Astrocyte of the spinal cord (primary cell): ENCODE data around the gene ANKEF1.

Source experiments
- DNase-seq: peaks from one replicate; pipeline ENCODE4 v3.0.0; 2011; ENCODE audit warnings: low read depth, low spot score
- H3K4me3 ChIP-seq: 2 replicates; pipeline ENCODE4 v1.5.1; 2011; ENCODE audit warnings: low read depth, mild to moderate bottlenecking, low read length, moderate library complexity
- in situ Hi-C: cut with HindIII; loops from 2 replicates; pipeline ENCODE4 v1.10.0; 2017; ENCODE audit warnings: low sequenced_read_pairs
- TF ChIP-seq, protein P1 (sequence below): IDR thresholded peaks from 2 replicates; pipeline ENCODE4 v1.5.1; 2012; ENCODE audit warnings: low read depth, mild to moderate bottlenecking, low read length, inconsistent platforms

ANKEF1 gene

DNA sequence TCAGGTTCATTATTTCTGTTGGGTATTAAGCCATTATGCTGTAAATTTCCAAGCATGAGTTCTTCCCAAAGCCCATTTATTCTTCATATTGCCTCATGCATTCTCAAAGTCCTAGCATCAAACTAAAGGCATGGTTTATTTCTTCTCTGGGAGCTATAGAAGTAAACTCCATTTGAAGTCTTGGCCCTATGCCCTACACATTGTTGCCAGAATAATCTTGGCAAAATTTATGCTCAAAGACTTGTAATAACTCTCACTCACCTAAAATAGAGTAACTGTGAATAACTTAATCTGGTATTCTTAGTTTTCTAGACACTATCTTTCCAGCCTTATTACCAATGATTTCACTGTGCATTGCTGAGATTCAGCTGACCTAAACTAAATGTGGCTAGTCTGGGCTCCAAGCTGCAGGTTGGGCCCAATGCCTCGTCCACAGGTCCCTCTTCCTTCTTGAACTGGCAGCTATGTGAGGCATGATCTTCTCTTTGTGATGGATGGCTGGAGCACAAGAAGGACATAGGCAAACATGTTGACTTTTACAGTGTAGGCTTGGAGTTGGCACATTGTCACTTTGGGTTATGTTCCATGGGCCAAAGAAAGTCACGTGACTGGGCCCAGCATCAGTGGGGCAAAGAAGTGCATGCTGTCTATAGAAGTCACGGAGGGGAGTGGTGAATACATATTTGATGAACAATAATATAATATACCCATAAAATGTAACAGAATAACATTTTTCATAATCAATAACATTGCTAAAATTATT is 39.1 kb upstream of the ANKEF1 start:
- TF ChIP-seq, protein P1, sequence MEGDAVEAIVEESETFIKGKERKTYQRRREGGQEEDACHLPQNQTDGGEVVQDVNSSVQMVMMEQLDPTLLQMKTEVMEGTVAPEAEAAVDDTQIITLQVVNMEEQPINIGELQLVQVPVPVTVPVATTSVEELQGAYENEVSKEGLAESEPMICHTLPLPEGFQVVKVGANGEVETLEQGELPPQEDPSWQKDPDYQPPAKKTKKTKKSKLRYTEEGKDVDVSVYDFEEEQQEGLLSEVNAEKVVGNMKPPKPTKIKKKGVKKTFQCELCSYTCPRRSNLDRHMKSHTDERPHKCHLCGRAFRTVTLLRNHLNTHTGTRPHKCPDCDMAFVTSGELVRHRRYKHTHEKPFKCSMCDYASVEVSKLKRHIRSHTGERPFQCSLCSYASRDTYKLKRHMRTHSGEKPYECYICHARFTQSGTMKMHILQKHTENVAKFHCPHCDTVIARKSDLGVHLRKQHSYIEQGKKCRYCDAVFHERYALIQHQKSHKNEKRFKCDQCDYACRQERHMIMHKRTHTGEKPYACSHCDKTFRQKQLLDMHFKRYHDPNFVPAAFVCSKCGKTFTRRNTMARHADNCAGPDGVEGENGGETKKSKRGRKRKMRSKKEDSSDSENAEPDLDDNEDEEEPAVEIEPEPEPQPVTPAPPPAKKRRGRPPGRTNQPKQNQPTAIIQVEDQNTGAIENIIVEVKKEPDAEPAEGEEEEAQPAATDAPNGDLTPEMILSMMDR, result no peak
- in situ Hi-C loops, result loop anchor here (25.0 kb wide), 1 partner anchor 92 kb away; no protein-coding TSS in a partner anchor
- DNase-seq, result no peak
- H3K4me3 ChIP-seq, result no peak overlapping the region

DNA sequence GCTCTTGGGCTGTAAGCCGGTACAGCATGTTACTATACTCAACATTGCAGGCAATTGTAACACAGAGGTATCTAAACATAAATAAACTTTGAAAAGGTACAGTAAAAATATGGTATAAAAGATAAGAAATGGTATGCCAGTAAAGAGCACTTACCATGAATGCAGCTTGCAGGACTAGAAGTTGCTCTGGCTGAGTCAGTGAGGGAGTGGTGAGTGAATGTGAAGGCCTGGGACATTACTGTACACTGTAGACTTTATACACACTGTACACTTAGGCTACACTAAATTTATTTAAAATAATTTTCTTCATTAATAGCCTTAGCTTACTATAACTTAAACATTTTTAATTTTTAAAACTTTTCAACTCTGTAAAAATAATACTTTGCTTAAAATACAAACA is 37.8 kb upstream of the ANKEF1 start:
- TF ChIP-seq, protein P1, result no peak
- H3K4me3 ChIP-seq, result no peak overlapping the region
- in situ Hi-C loops, result loop anchor here (25.0 kb wide), 1 partner anchor 90 kb away; no protein-coding TSS in a partner anchor
- no peak for DNase-seq

DNA sequence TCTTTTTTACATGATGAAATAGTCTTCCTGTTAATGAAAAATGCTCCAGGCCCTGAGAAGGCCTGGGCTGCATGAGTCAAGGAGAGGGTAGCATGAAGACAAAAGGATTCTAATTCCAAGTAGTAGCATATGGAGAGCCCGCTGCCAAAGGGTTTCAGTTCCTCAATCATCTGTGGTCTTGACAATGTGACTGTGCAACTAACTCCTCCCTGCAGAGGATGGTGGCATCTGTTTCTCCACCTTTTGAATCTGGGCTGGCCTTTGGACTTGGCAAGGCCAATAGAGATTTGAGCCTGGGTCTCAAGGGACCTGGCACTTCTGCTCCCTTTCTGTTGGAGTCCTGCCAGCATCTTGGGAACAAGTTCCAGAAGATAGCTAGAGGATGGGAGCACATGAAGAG is 35.1 kb upstream of the ANKEF1 start:
- in situ Hi-C loops, result loop anchor here (25.0 kb wide), 1 partner anchor 88 kb away; no protein-coding TSS in a partner anchor
- DNase-seq, result no peak
- TF ChIP-seq, protein P1, result no peak
- H3K4me3 ChIP-seq, result no peak overlapping the region

DNA sequence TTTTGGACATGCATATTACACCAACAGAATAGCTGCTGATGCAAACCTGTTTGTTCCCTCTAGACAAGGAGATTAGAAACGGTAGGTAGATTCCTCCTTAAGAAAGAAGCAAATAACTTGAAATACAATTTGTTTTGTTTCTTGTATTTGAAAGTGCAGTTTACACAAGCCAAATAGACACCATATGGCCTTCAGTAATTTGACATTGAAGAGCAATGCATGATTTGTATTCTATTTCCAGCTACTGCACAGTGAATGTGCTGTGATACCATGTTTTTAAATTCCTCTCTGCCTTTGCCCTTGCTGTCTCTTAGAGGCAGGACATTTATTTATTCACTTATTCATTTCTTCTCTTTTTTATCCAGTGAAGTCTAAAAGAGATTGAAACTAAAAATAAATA is 31.9 kb upstream of the ANKEF1 start:
- TF ChIP-seq, protein P1, result no peak
- DNase-seq, result no peak
- in situ Hi-C loops, result no loop called here
- H3K4me3 ChIP-seq, result no peak overlapping the region

DNA sequence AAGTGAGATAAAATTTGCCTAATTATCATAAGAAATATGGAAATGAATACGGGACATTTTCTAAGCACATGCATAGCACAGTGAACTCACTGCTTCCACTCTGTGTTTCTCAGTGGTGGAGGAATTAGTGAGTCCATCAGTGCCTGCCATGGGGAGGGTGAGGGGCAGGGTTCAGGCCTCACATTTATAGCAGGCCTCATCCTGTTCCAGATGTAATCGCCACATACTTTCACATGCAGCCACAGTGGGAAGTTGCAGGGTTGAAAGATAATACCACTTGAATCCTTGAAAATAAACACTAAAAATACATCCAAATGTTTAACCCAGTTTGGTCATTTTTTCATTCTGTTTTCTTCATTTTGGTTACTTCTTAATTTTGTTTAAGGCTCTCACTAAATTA is 29.9 kb upstream of the ANKEF1 start:
- TF ChIP-seq, protein P1, result no peak
- in situ Hi-C loops, result no loop called here
- no peak overlapping the region for H3K4me3 ChIP-seq
- DNase-seq, result no peak

DNA sequence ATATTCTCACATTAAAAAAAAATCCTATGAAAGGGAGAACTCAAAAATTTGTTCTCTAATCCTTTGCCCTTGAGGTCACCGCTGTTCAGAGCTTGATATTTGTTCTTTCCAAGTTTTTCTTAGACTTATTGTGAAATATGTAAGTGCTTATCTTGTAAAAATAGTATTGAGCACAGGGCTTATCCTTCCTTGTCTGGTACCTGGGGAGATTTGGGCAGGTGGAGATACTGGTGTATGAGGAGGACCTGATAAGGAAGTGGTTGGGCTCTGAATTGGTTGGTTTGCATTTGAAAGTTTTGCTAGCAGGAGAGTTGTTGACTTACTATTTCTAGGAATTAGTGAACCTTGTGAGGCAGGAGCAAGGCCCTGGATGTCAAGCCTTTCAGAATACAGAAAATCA is 28.9 kb upstream of the ANKEF1 start:
- TF ChIP-seq, protein P1, result no peak
- DNase-seq, result no peak
- H3K4me3 ChIP-seq, result no peak overlapping the region
- in situ Hi-C loops, result no loop called here
